VCaP (cell line): ENCODE results near the gene RAI1.

Source experiments
- H3K27ac ChIP-seq: fragments of 450-650 bp; 2 replicates; pipeline ENCODE4 v1.5.1; 2017
- CTCF ChIP-seq: fragments of 450-650 bp; conservative IDR thresholded peaks from 2 replicates; pipeline ENCODE4 v1.5.1; 2017; ENCODE audit warnings: mild to moderate bottlenecking, moderate library complexity

The RAI1 gene

GRCh38 chr17:17711641-17712162 lies 30.4 kb downstream of the RAI1 start:
- no peak for TF ChIP-seq CTCF
- no peak overlapping the region; the same call in 1 of the 2 replicates for H3K27ac ChIP-seq

- H3K27ac ChIP-seq = no peak overlapping the region; the same call in 1 of the 2 replicates
- no peak for TF ChIP-seq CTCF
These were observed 31.1 kb downstream of the RAI1 start for GRCh38 chr17:17712268-17712924.

DNA sequence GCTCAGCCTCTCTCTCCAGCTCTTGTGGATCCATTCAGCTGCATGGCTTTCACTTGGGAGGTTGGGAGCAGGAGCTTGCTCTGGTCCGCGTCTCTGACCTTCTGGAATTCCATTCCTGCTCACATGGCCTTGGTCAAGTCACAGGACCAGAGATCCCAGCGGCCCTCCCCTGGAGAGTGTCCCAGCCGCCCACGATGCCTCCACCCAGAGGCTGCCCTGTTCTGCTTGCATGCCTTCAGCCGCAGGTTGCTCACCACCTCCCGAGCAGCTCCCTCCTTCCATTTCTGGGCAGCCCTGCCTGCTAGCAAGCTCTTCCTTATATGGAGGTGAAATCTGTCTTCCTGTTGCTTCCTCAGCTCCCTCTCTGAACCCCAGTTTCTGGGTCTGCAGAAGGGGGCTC lies 32.6 kb downstream of the RAI1 start:
- TF ChIP-seq CTCF = no peak
- peak overlapping the region; percentile 35 for H3K27ac ChIP-seq

- TF ChIP-seq CTCF = no peak
- peak overlapping the region; percentile 35 for H3K27ac ChIP-seq
These were observed 33.1 kb downstream of the RAI1 start for GRCh38 chr17:17714261-17714866.

DNA sequence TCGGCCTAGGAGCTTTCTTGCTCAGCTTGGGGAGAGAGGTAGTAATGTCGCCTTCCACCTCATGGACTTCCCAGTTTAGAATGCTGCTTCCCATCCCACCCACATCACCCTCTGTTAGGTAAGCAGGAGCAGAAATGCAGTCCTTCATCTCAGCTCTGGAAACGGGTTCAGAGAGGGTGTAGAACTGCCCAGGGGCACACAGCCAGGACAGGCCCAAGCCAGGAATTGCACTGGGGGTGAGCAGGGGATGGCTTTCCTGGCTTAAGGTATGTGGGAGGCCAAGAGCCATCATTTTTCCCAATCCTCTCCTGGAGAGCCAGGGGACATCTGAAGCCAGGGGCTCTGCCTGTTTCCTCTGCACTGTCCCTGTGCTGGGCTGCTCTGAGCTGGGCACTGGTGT lies 33.6 kb downstream of the RAI1 start:
- peak overlapping the region; percentile 35; the same call in 1 of the 2 replicates for H3K27ac ChIP-seq
- TF ChIP-seq CTCF = no peak

DNA sequence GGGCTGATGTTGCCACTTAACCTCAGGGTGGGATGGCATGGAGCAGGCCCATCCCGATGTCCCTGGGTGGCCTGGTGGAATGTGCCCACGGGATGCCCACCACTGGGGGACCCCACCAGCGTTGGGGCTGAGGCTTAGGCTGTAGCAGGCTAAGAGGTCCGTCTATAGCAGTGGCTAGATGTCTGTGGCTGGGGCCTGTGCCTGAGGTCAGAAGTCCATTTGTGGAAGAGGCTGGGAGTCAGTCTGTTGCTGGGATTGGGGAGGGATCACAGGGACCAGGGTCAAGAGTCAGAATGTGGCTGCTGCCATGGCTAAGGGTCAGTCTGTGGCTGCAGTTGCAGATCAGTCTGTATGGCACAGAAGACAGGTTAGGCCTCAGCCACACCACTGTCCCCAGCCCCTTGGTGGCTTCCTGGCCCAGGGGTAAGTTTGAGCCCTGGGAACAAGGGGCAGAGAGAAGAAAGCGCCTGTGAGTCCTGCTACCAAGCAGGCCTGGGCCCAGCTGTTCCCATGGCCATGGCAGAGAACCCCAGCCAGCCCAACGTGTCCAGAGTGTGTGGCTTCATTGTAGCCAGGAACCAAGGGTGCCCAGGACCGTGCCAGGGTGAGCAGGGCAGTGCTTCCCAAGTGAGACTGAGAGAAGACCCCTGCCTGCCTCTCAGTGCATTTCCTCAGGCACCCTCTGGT lies 35.7 kb downstream of the RAI1 start:
- no peak overlapping the region for H3K27ac ChIP-seq
- TF ChIP-seq CTCF = no peak

GRCh38 chr17:17718251-17718650 lies 37.0 kb downstream of the RAI1 start:
- H3K27ac ChIP-seq = no peak overlapping the region

More at GRCh38 chr17:17718251-17718650, 37.0 kb downstream of the RAI1 start:
- TF ChIP-seq CTCF = no peak
